LNCAP (cell line): Measurements from ENCODE around the gene SERPINA5.

Source experiments
- TF ChIP-seq, protein P1 (sequence below): fragments of 450-650 bp; IDR thresholded peaks from 2 replicates; pipeline ENCODE4 v1.5.1; 2017; ENCODE audit warnings: mild to moderate bottlenecking

The SERPINA5 gene

DNA sequence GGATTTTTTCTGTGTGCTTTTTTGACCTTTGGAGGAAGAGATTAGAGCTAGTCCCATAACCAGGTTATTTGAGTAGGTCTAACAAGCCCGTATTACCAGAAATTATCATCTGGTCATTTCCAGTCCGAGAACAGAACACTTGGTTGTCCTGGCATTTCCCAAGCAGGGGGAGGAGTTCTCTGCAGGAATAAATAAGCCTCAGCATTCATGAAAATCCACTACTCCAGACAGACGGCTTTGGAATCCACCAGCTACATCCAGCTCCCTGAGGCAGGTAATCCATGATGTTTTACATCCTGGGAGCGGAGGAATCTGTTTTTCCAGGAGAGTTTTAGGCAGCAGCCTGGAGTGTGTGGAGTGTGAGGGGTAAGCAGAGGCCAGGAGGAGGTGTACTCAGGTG lies 30.9 kb downstream of the SERPINA5 start, which contains the start of gene SERPINA3:
Gene SERPINA3 (plus strand): TSS at position 218 of the 400 bp plus-strand sequence. CDS start 2,051 bp downstream, outside the sequence.
- TF ChIP-seq, protein P1, sequence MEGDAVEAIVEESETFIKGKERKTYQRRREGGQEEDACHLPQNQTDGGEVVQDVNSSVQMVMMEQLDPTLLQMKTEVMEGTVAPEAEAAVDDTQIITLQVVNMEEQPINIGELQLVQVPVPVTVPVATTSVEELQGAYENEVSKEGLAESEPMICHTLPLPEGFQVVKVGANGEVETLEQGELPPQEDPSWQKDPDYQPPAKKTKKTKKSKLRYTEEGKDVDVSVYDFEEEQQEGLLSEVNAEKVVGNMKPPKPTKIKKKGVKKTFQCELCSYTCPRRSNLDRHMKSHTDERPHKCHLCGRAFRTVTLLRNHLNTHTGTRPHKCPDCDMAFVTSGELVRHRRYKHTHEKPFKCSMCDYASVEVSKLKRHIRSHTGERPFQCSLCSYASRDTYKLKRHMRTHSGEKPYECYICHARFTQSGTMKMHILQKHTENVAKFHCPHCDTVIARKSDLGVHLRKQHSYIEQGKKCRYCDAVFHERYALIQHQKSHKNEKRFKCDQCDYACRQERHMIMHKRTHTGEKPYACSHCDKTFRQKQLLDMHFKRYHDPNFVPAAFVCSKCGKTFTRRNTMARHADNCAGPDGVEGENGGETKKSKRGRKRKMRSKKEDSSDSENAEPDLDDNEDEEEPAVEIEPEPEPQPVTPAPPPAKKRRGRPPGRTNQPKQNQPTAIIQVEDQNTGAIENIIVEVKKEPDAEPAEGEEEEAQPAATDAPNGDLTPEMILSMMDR = no peak

DNA sequence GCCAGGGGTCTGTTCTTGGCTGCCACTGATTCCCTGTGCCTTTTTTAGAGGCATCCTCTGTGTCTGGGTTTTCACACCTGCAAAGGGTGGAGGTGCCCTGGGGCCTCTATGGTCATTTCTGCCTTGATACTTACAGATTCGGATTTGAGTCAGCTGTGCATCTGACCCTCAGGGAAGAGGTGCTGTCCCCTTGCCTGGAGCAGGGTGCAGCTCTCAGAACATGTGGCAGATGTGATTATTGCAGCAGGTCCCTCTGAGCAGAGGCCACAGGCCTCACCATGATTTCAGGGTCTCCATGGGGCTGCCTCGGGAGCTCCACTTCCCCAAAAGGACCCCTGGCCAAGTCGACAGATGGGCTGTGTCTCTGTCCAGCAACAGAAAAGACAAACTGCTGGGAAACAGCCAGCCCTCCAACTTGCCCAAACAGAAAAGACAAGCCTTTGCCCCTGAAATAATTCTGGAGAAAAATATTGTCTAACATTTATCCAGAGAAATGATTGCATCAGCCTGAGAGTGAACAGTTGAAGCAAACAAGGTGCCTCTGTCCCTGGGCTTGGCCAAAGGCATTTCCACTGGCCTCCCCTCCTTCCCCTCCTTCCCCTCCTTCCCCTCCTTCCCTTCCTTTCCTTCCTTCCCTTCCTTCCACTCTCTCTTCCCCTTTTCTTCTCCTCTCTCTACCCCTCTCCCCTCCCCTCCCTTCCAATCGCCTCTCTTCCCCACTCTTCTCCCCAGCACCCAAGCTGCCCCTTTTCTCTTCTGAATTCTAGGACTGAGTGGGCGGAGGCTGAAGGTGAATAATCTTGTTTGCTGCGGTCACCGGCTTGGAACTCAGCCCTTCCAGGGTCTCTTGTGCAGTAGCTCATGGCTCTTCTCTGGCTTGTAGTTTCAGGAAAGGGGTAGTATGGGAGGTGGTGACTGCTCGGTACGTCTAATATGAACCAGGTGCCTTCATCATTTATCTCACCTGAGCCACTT lies 31.6 kb downstream of the SERPINA5 start:
- TF ChIP-seq, protein P1 = no peak

DNA sequence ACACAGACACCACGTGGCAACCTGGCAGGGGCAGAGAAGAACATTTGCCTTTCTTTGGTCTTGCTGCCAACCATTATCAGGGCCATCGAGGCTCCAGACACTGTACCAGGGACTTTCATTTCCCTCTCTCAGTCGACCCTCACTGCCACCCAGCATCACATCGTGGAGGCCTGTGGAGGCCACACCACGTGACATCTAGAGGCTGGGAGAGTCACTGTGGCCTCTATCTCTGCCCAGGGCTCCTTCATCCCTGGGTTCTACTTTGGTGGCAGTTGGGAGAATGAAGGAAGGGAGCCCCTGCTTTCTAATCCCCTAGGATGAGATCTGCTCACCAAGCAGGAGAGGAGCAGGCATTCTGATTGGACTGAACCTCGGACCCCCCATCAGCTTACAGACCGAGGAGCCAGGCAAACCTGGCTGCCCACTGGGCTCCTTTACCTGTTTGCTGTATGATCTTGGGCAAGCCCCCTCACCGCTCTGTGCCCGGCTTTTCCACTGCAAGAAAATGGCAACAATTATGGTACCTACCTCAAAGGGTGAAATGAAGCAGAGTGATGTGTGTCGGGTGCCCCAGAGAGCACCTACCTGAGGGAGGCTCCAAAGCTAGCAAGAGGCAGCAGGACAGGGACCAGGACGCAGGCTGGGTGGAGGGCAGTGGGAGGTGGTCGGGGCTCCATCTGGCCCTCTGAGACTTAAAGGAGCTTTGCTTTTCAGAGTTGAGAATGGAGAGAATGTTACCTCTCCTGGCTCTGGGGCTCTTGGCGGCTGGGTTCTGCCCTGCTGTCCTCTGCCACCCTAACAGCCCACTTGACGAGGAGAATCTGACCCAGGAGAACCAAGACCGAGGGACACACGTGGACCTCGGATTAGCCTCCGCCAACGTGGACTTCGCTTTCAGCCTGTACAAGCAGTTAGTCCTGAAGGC lies 32.8 kb downstream of the SERPINA5 start:
- TF ChIP-seq, protein P1 = no peak

DNA sequence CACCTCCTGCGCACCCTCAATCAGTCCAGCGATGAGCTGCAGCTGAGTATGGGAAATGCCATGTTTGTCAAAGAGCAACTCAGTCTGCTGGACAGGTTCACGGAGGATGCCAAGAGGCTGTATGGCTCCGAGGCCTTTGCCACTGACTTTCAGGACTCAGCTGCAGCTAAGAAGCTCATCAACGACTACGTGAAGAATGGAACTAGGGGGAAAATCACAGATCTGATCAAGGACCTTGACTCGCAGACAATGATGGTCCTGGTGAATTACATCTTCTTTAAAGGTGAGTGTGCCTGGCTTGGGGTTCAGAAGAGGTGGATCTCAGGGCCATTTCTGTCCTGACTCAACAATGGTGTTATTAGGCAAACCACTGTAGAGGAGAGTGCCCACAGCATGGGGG lies 33.6 kb downstream of the SERPINA5 start:
- TF ChIP-seq, protein P1 = no peak

DNA sequence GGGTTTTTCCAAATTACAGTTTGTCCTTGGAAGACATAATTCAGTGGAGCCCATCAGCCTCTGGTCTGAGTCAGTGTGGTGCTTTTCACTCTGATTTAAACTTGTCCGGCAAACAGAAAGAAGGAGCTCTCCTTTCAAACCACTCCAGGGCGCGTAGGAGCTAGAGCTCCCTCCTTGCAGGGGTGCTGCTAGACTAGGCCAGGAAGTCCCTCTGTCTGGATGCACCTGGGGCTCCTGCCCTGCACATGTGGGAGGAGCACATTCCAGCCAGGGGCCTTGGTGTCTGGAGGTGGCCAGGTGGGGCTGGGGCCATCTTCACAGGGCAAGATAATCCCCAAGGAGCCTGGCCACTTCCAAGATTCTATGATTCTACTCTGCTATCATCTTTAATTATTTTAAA lies 34.0 kb downstream of the SERPINA5 start:
- TF ChIP-seq, protein P1 = no peak

DNA sequence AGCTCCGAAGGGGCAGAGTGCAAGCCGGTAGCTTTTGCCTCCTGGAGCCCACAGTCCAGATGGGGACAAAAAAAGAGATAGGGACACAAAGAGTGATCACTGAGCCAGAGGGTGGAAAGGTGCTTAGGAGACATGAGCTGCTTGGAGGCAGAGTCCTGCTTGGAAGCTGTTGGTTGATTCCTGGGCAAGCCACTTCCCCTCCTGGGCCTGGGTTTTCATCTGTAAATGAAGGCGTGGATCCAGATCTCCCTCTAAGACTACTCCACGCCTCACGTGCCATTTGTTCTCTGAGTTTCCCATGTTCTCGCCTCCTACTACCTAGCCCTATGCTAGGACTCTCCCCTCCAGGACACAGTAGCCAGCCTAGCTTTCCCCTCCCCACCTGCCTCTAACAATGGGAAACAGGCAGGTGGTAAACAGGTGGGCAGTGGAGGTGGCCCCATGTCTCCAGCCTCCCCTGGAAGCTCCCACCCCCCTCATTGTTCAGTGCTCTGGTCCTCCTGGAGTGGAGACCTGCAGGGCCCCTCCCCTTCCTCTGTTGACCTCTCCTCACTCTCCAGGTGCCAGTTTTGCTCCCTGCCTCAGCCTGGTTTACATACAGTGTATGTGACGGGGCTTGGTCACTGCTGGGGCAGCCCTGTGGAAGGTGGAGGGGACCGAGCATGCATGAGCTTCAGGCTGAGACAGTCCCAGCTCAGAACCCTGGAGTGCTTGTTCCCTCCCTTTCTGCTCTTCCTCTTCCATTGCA lies 34.8 kb downstream of the SERPINA5 start:
- TF ChIP-seq, protein P1 = no peak
